PFSK-1 (cell line): Measurements from ENCODE around the gene PRKACA.

ENCODE experiments used
- FOXP2 ChIP-seq: optimal IDR thresholded peaks from 2 replicates; pipeline ENCODE3; 2011; ENCODE audit warnings: borderline replicate concordance, control low read depth, inconsistent platforms; ENCODE audit not compliant: insufficient read depth; ENCODE audit errors: extremely low read length, extremely low read depth
- POLR2AphosphoS5 ChIP-seq: IDR thresholded peaks from 2 replicates; pipeline ENCODE4 v1.6.1; 2012; ENCODE audit warnings: low read depth, mild to moderate bottlenecking, control low read depth, low read length, moderate library complexity
- REST ChIP-seq, 2 experiments: IDR thresholded peaks; 2 replicates each; pipeline versions ENCODE4 v1.6.1 to v1.8.0; 2011 to 2012; ENCODE audit warnings: low read depth in 2 of 2, low read length in 2 of 2, control low read depth in 1 of 2, inconsistent platforms in 1 of 2, mild to moderate bottlenecking in 1 of 2, moderate library complexity in 1 of 2; ENCODE audit not compliant: insufficient read depth in 1 of 2
- SIN3A ChIP-seq: IDR thresholded peaks from 2 replicates; pipeline ENCODE4 v1.6.1; 2012; ENCODE audit warnings: mild to moderate bottlenecking, low read length, moderate library complexity, borderline replicate concordance; ENCODE audit not compliant: insufficient read depth
- TAF1 ChIP-seq: IDR thresholded peaks from 2 replicates; pipeline ENCODE4 v1.6.1; 2012; ENCODE audit warnings: low read length, control low read depth, borderline replicate concordance; ENCODE audit not compliant: insufficient read depth

The PRKACA gene

GRCh38 chr19:14088634-14089411 is 28.7 kb downstream of the PRKACA start:
- TF ChIP-seq TAF1 (no peak), SIN3A (no peak), REST (IDR thresholded peaks at IDR 0.05; ENCODE audit: insufficient read depth in 1 of 2, low read depth in 2 of 2, low read length in 2 of 2) (no peak), FOXP2 (no peak), POLR2AphosphoS5 (no peak)

GRCh38 chr19:14086098-14086497 is 31.5 kb downstream of the PRKACA start:
- TF ChIP-seq REST (IDR thresholded peaks at IDR 0.05; ENCODE audit: insufficient read depth in 1 of 2, low read depth in 2 of 2, low read length in 2 of 2) = no peak
- TF ChIP-seq FOXP2 = no peak
- TF ChIP-seq POLR2AphosphoS5 = no peak
- TF ChIP-seq SIN3A = no peak
- TF ChIP-seq TAF1 = no peak

GRCh38 chr19:14085309-14085995 is 32.1 kb downstream of the PRKACA start, which contains the start of gene C19orf67:
TSS of gene C19orf67 (minus strand) at chr19:14085783. CDS start at chr19:14085627, 156 bp downstream.
- no peak for TF ChIP-seq SIN3A
- no peak for TF ChIP-seq REST (IDR thresholded peaks at IDR 0.05; ENCODE audit: insufficient read depth in 1 of 2, low read depth in 2 of 2, low read length in 2 of 2)
- no peak for TF ChIP-seq POLR2AphosphoS5
- TF ChIP-seq TAF1 = no peak
- no peak for TF ChIP-seq FOXP2

GRCh38 chr19:14082675-14082960 is 34.9 kb downstream of the PRKACA start:
- TF ChIP-seq REST (IDR thresholded peaks at IDR 0.05; ENCODE audit: insufficient read depth in 1 of 2, low read depth in 2 of 2, low read length in 2 of 2) (no peak), POLR2AphosphoS5 (no peak), FOXP2 (no peak), SIN3A (no peak), TAF1 (no peak)
